GM13976 (cell line): ENCODE measurements around the gene CLIC5.

Experiments used
- DNase-seq: peaks from one replicate; pipeline ENCODE4 v3.0.0; 2012; ENCODE audit warnings: low spot score
- CTCF ChIP-seq: IDR thresholded peaks from 2 replicates; pipeline ENCODE4 v1.5.1; 2012; ENCODE audit warnings: borderline replicate concordance, mild to moderate bottlenecking; ENCODE audit not compliant: insufficient read depth; ENCODE audit errors: extremely low read depth, missing control alignments, control extremely low read depth
- in situ Hi-C: fragments of 300-500 bp; cut with MboI; formaldehyde crosslinking; loops from one replicate; pipeline ENCODE4 v1.12.0; 2022; ENCODE audit warnings: low sequenced_read_pairs, mixed read lengths, inconsistent platforms; ENCODE audit not compliant: unreplicated experiment

The CLIC5 gene

GRCh38 chr6:45872827-45873365, 142.8 kb downstream of the CLIC5 start:
- no peak for DNase-seq
- no peak for TF ChIP-seq CTCF
- in situ Hi-C loops, result no loop called here

- no peak for TF ChIP-seq CTCF
- in situ Hi-C loops, result no loop called here
- DNase-seq, result no peak
Observed at GRCh38 chr6:45870531-45870930, 145.1 kb downstream of the CLIC5 start.

- no peak for DNase-seq
- TF ChIP-seq CTCF, result no peak
- in situ Hi-C loops, result no loop called here
Observed at GRCh38 chr6:45864651-45865050, 151.0 kb downstream of the CLIC5 start.

- in situ Hi-C loops, result no loop called here
- no peak for TF ChIP-seq CTCF
- no peak for DNase-seq
Observed at GRCh38 chr6:45858691-45859090, 157.0 kb downstream of the CLIC5 start.

GRCh38 chr6:45857827-45858226, 157.8 kb downstream of the CLIC5 start:
- DNase-seq, result no peak
- in situ Hi-C loops, result no loop called here
- TF ChIP-seq CTCF, result no peak

- no peak for DNase-seq
- TF ChIP-seq CTCF, result no peak
- in situ Hi-C loops, result no loop called here
Observed at GRCh38 chr6:45855642-45856394, 159.8 kb downstream of the CLIC5 start.
